HCEC 1CT (cell line): Measurements from ENCODE around the gene MEF2C.

Experiments
- DNase-seq: peaks from one replicate; pipeline ENCODE4 v3.0.0-alpha.2; 2017

MEF2C gene

GRCh38 chr5:88708021-88708420 is 175.0 kb downstream of the MEF2C start:
- DNase-seq, result no peak

DNA sequence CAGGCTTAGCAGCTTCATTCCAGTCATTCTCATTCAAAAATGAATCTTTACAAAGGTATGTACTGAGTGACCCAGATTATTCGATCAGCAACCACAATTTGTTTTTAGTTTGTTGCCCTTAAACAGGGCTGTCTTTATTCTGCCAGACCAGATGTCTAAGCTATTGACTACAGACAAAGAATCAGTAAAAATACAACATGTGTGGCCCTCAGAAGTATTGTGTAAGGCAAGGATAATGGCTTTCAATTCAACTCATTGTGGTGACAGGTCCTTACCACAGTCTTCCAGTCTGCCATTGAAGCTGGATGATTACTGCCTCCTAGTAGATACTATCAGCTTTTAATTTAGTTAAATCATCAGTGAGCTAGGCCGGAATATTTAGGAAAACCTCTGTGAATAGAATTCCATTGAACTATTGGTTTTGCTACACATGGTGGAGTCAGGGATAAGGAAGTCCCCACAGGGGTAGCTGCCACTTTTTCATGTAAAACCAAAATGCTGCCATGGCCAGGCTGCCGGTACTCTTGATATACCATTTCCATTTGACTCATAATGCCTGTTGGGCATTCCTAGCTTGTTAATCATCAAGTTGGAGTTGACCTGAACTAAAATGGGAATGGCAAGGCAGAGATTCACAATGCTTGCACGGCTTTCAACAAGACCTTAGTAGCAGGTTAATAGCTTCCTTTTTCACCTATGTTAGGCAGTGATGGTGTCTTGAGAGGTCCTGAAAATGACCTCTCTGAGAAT is 175.6 kb downstream of the MEF2C start:
- peak; percentile 29 for DNase-seq

- DNase-seq, result no peak
These were observed 180.7 kb downstream of the MEF2C start for GRCh38 chr5:88702332-88702731.

GRCh38 chr5:88700121-88700520 is 182.9 kb downstream of the MEF2C start:
- DNase-seq, result no peak

DNA sequence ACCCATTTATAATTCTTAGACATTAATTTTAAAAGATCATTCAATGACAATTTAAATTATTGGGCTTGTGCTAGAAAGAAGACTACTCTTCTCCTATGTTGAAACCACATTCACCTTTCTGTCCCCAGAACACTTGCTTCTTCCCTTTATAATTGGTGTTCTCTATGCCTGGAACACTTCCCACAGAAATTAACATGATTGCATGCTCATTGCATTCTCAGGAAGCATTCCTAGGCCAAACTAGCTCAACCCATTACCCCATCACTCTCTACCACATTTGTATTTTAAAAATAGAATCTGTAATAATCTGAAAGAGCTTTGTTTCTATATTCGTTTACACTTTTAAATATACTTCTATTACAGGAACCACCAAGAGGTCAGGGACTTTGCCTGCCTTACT is 184.7 kb downstream of the MEF2C start:
- no peak for DNase-seq

DNA sequence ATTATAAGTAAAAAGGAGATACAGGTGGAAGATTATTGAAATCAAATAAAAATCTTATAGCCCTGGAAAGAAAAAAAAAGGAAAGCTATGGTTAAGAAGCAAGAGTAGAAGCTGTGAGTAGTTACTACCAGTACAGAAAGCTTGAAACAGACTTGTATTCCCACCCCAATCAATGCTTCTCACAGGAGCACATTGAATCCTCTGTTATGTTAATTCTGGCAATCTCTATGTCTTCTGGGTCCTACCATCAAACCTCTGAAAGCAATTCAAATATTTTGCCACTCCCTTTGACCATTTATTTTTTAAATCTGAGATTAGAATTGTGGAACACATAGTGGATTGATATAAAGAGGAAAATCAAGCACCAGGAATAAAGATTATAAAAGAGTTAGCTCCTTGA is 186.5 kb downstream of the MEF2C start:
- no peak for DNase-seq

GRCh38 chr5:88695931-88696330 is 187.1 kb downstream of the MEF2C start:
- DNase-seq, result no peak

GRCh38 chr5:88695232-88695631 is 187.8 kb downstream of the MEF2C start:
- DNase-seq, result no peak

- DNase-seq, result no peak
These were observed 188.8 kb downstream of the MEF2C start for GRCh38 chr5:88694023-88694679.

DNA sequence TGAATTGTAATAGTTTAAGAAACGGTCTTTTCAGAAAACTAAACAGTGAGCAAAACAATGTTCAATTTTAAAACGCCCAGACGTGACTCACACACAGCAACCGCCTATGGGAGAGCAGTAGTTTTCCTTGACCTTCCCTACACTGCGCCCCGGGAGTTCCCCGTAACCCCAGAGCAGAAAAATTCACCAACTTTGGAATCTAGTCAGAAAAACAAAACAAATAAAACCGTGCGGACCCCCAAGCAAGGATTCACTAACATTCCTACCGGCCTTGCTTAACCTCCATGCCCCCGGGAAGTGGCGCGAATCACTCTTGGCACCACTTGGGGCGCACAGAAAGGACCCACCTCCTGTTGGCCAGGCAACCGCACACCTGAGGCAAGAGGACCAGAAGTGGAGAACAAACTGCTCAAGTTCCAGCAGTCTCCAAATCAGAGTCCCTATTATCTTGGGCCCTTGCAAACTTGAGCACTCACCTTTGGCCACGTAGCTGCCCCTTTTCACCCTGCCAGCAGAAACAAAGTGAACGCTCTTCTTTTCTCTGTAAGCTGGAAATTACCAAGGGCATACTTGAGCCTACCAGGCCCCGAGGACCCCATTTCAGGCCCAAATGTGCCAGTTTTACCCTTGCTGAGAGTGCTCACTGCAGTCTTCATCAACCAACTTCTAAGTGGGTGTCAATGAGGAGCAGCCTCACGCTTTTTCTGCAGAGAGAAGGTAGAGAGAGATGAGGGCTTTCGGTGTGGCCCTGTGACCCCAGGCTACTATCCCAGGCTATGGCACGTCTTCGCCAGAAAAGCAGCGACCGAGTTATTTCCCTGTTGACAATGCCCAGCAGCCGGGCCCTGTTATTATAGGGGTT is 189.7 kb downstream of the MEF2C start:
- DNase-seq, result no peak

DNA sequence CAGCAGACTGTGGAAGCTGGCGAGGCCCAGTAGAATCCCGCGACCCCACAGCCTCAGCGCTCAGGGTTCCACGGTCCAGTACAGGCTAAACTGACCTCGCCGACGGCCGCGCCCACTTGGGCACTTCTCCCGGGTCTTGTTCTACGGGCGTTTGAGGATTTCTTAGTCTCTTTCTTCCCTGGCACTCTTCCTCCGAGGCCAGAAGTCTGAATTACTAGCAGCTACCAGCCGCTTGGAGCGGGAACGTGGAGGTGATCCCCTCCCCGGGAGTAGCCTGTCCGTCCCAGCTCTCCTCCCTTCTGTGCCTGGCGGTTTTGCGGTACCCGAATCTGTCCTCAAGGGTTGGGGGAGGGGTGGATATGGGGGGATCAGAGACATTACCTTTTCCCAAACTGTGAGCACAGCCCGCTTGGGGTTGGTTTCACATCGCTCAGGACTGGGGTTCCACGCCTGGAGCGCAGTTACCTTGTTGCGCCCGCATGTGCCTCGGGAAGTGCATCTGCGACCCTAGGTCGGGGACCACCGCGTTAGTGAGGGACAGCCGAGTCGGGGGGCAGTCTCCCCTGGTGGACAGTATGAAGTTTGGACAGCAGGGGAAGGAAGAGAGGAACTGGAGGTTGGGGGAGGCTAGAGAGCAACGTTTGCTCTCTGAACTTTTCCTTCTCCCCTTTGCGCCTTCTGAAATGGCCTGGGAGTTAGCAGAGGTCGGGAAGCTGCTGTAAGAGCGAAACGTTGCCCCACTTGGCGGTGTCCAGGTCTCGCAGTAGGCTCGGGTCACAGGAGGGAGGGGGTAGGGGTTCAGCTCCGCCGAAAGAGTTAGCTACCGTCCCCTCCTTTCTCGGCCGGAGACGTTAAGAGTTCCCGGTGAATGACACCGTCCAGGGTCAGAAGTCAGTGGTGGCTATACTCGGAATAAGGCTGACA is 190.8 kb downstream of the MEF2C start:
- DNase-seq, result no peak

GRCh38 chr5:88691230-88691582 is 191.8 kb downstream of the MEF2C start:
- no peak for DNase-seq

GRCh38 chr5:88690409-88691229 is 192.4 kb downstream of the MEF2C start:
- DNase-seq, result peak; percentile 59

DNA sequence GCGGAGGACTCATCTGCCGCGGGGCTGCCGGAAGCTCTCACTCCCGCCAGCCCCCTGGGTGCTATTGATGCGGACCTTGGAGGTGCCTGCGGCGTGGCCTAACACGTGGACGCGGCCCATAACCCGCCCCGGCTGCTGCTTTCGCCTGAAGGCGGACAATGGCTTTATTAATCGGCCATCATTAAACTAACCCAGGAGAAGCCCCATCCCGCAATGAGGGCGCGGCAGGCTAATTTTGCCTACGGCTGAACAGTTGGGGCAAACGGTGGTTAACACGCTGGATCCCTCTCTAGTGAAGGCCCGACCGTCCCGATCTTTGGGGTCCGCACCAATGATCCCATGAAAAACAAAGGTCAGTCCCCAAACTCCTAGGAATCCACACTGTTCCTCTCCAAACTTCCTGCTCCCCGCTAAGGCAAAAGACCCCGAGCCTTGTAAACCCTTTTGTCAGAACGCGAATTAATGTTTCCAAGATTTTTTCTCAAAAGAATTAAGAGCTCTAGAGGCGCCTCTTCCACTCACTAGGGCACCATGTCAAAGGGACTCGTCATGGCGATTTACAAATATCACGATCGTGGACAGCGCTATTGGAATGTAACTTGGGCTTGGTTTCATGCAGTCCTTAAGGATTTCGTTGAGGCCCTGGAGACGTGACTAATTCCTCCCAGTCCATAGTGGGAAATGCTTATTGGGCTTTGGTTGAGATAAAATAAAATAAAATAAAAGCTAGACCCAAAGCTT is 193.1 kb downstream of the MEF2C start:
- no peak for DNase-seq

- DNase-seq, result no peak
These were observed 193.9 kb downstream of the MEF2C start for GRCh38 chr5:88688984-88689667.

DNA sequence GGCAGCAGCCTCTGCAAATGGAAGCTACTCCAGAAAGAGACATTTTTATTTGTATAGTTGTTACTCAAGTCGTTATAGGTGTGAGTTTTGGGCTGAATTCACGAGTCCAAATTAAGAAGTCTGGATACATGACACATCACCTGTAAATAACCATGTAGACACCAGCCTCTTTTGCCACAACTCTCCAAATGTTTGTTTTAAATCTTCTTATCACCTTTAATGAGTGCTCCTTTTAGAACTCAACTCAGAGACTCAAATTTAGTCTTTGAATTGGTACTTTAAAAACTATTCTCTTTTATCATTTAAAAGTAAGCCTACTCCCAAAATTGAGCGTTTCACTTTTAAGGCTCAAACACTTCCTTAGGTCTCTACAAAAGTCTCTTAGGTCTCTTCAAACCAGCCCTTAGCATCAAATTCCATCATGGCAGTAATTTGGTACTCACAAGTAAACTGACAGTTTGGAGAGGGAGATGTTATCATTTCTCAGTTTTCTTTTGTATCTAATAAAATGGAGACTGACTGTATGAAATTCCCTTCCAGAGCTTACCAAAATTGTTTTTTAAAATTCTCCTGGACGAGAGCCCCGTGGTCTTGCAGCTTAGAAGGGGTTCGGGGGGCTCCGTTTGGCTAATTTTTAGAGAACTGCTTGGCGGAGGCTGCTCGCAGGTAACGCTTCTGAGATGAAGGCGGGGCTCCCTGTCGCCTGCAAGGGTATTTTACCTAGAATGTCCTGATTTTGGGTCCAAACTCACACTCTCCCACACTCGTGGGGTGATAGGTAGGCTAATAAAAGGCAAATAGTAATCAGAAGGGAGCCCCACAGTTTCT is 194.6 kb downstream of the MEF2C start:
- DNase-seq, result no peak

- no peak for DNase-seq
These were observed 195.5 kb downstream of the MEF2C start for GRCh38 chr5:88687373-88687911.

- no peak for DNase-seq
These were observed 196.3 kb downstream of the MEF2C start for GRCh38 chr5:88686726-88687125.
